Uterus (tissue), 4 donors: Measurements from ENCODE around the gene MKS1. TPM values are rescaled to one million over a fixed set of nuclear protein-coding genes. Genes with fewer than 3 reads are reported as not detected.

ENCODE experiments used
- DNase-seq, 2 donors: peaks; one replicate each; pipeline ENCODE4 v3.0.0-alpha.2; 2019 to 2020
- H3K27ac ChIP-seq, 2 donors: fragments of 200-600 bp; sonication (generic); 1 replicate in 1 of 2; 2 replicates in 1 of 2; pipeline ENCODE4 v1.5.1; 2016 to 2018
- H3K27me3 ChIP-seq, 2 donors: fragments of 200-600 bp; sonication (generic); one replicate each; pipeline ENCODE4 v1.5.1; 2018 to 2019; ENCODE audit warnings: control low read depth in 1 of 2
- H3K36me3 ChIP-seq, 2 donors: fragments of 200-600 bp; sonication (generic); one replicate each; pipeline ENCODE4 v1.5.1; 2019; ENCODE audit warnings: control low read depth in 1 of 2
- H3K4me1 ChIP-seq, 2 donors: fragments of 200-600 bp; sonication (generic); one replicate each; pipeline ENCODE4 v1.5.1; 2018 to 2019; ENCODE audit warnings: control low read depth in 1 of 2
- H3K4me3 ChIP-seq, 2 donors: fragments of 200-600 bp; sonication (generic); 1 replicate in 1 of 2; 2 replicates in 1 of 2; pipeline ENCODE4 v1.5.1; 2018 to 2019; ENCODE audit warnings: mild to moderate bottlenecking in 1 of 2
- H3K9me3 ChIP-seq, 2 donors: fragments of 200-600 bp; sonication (generic); one replicate each; pipeline ENCODE4 v1.5.1; 2019; ENCODE audit warnings: control low read depth in 1 of 2
- POLR2A ChIP-seq, 2 donors: fragments of 450-650 bp; IDR thresholded peaks; one replicate each; pipeline ENCODE4 v1.6.1; 2016; ENCODE audit warnings: antibody characterized with exemption in 2 of 2, mild to moderate bottlenecking in 1 of 2, moderate library complexity in 1 of 2
- intact Hi-C: fragments of 100-400 bp; cut with DNase I; formaldehyde crosslinking; loops from one replicate; pipeline ENCODE4 v1.15.1; 2023; ENCODE audit warnings: low total_unique reads
- total RNA-seq, 4 donors: library from RNA; depleted of rRNA in 3 of 4; stranded (reverse); fragments of >200 nt in 3 of 4; gene quantifications; one replicate each; pipeline versions ENCODE4 v1.1.0 to v1.2.4, GENCODE V29; 2014 to 2023
- TF ChIP-seq, protein P1 (sequence below), 4 experiments: fragments of 200-600 bp in 2 of 4; fragments of 450-650 bp in 2 of 4; sonication (generic) in 2 of 4; IDR thresholded peaks; one replicate each; pipeline ENCODE4 v1.5.1; 2016 to 2019; ENCODE audit warnings: antibody characterized with exemption in 4 of 4, mild to moderate bottlenecking in 2 of 4, moderate library complexity in 1 of 4
- donor health status: DM: yes; HTN: yes; CAD: no.

Gene MKS1
- total RNA-seq, 4 donors from 2014 or later = 4.4 to 23.2 (median 12.3) TPM

DNA sequence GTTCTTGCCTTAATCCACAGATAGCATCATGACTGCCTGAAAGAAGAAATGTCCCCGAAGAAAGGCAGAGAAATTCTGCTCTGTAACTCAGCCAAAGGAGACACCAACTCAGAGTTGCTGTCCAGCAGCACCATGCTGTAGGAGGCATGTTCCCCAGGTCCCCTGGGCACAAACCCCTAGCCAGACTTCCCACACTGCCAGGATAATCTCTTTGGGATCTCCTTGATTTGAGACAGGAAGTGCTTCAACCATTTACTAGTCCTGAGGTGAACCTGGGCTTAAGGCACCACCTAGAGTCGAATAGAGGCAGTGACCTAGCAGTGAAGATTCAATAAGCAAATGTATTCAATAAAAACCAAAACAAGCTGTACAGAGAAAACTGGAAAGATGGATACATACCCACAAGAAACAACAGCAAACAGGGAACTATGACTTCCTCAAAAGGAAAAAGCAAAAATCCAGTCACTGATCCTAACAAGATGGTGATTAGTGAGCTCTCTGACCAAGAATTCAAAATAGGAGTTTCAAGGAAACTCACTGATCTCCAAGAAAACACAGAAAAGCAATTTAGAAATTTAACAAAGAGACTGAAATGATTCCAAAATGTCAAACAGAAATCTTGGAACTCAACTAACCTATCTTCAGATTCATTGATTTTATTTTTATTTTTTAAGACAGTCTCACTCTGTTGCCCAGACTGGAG is 46.5 kb downstream of the MKS1 start:
- Histone ChIP-seq H3K36me3 (no peaks in the 10 kb centered on the region), H3K27me3 (no peaks in the 10 kb centered on the region), H3K27ac (no peak overlapping the region), H3K4me3 (no peak overlapping the region), H3K9me3 (no peaks in the 10 kb centered on the region), H3K4me1 (no peaks in the 10 kb centered on the region)
- no peak for DNase-seq
- TF ChIP-seq, protein P1, sequence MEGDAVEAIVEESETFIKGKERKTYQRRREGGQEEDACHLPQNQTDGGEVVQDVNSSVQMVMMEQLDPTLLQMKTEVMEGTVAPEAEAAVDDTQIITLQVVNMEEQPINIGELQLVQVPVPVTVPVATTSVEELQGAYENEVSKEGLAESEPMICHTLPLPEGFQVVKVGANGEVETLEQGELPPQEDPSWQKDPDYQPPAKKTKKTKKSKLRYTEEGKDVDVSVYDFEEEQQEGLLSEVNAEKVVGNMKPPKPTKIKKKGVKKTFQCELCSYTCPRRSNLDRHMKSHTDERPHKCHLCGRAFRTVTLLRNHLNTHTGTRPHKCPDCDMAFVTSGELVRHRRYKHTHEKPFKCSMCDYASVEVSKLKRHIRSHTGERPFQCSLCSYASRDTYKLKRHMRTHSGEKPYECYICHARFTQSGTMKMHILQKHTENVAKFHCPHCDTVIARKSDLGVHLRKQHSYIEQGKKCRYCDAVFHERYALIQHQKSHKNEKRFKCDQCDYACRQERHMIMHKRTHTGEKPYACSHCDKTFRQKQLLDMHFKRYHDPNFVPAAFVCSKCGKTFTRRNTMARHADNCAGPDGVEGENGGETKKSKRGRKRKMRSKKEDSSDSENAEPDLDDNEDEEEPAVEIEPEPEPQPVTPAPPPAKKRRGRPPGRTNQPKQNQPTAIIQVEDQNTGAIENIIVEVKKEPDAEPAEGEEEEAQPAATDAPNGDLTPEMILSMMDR (IDR thresholded peaks at IDR 0.05) = peak in 1 of 4 experiments; percentile 14
- no peak for TF ChIP-seq POLR2A (IDR thresholded peaks at IDR 0.05)
- intact Hi-C loops = no loop called here

DNA sequence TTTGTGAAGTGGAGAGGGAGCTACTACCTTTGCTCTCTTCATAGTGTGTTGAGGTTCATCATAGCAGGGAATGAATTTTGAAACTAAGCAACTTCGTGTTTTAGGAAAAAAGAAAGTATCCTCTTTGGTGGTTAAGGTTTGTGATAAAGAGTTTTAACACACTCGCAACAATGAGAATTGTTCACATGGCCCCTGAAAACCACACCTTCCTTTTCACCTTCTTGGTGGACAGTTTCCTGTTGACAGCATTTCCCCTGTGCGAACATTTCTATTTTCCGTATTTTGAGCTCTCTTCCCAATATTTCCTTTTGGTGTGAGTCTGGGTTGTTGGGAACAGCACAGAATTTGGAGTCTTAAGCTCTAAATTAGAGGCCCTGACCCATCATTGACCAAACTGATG is 48.4 kb downstream of the MKS1 start:
- Histone ChIP-seq H3K27me3 (no peaks in the 10 kb centered on the region), H3K27ac (no peak overlapping the region), H3K9me3 (no peaks in the 10 kb centered on the region), H3K36me3 (no peaks in the 10 kb centered on the region), H3K4me3 (no peak overlapping the region), H3K4me1 (no peaks in the 10 kb centered on the region)
- intact Hi-C loops = no loop called here
- no peak for TF ChIP-seq POLR2A (IDR thresholded peaks at IDR 0.05)
- TF ChIP-seq, protein P1 (IDR thresholded peaks at IDR 0.05) = no peak
- no peak for DNase-seq

DNA sequence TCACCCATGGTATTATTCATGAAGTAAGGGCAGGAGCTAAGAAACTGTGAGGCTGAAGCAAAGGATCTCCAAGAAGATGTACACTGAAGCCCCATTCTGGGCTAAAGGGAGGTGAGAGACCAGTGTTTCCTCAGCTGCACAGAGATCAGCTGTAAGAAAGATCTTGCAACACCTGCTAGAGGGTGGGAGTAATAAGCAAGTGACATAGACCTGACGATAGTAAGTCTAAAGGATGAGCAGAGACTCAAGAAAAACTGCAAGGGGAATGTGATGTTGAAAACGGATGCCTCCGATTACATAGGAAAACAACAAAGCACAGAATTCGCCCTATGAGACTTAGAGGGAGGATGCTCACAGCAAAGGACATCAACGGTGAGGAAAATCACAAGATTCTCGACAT is 52.4 kb downstream of the MKS1 start, which contains the start of gene OR4D2:
OR4D2 (plus strand) TSS at position 301 of the 400 bp plus-strand sequence. CDS start 2,674 bp downstream, outside the sequence.
- Histone ChIP-seq H3K4me3 (no peak within 1 kb of the TSS), H3K27me3 (no peaks in the 10 kb centered on the region), H3K4me1 (no peaks in the 10 kb centered on the region), H3K27ac (no peak within 1 kb of the TSS), H3K36me3 (no peaks in the 10 kb centered on the region), H3K9me3 (no peaks in the 10 kb centered on the region)
- no peak for DNase-seq
- intact Hi-C loops = no loop called here
- TF ChIP-seq, protein P1 (IDR thresholded peaks at IDR 0.05) = no peak
- TF ChIP-seq POLR2A (IDR thresholded peaks at IDR 0.05) = no peak

DNA sequence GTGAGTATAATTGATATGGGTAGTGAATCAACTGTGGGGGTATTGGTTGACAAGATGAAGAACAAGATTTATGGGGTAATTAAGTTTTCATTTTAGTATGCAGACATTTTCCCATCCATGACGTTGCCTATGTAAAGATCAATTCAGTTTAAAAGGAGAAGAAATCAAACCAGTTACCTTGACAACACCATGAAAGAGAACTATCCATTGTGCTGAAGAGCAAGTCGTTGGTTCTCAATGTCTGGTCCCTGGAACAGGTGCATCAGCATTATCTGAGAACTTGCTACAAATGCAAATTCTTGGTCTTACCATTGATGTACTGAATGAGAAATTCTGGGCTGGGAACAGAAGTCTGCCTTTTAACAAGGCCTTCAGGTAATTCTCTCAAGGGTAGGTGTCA is 53.1 kb downstream of the MKS1 start:
- no peak overlapping the region for H3K4me3 ChIP-seq
- intact Hi-C loops = no loop called here
- TF ChIP-seq, protein P1 (IDR thresholded peaks at IDR 0.05) = no peak
- no peak for TF ChIP-seq POLR2A (IDR thresholded peaks at IDR 0.05)
- H3K27ac ChIP-seq = no peak overlapping the region
- H3K4me1 ChIP-seq = no peaks in the 10 kb centered on the region
- DNase-seq = no peak
- H3K36me3 ChIP-seq = no peaks in the 10 kb centered on the region
- no peaks in the 10 kb centered on the region for H3K9me3 ChIP-seq
- no peaks in the 10 kb centered on the region for H3K27me3 ChIP-seq

DNA sequence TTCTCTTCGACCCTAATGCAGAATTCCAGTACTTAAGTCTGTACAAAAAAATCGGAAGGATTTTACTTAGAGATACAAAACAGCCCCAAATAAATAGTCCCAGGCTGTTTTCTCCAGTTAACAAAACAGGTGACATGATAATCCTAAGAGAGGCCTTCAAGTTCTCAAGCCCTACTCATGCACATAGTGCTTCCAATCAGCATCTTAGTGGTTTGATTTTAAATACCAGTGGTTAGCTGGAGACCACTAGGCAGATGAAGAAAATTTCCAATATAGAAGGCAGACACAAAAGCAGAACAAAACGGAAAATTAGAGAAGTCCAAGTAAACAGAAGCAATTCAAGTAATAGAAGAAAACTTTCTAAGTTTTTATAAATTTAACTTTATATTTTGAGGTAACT is 57.5 kb downstream of the MKS1 start:
- H3K27ac ChIP-seq = no peak overlapping the region
- no peaks in the 10 kb centered on the region for H3K36me3 ChIP-seq
- H3K27me3 ChIP-seq = no peaks in the 10 kb centered on the region
- TF ChIP-seq, protein P1 (IDR thresholded peaks at IDR 0.05) = no peak
- TF ChIP-seq POLR2A (IDR thresholded peaks at IDR 0.05) = no peak
- DNase-seq = no peak
- no peaks in the 10 kb centered on the region for H3K9me3 ChIP-seq
- intact Hi-C loops = no loop called here
- H3K4me3 ChIP-seq = no peak overlapping the region
- H3K4me1 ChIP-seq = no peaks in the 10 kb centered on the region
